RWPE2 (cell line): Measurements from ENCODE around the gene NMRAL1.

Source experiments
- ATAC-seq: fragments of 200-7000 bp; cut with Tn5 transposase; 3 replicates; pipeline ENCODE4 v1.9.1; 2021; ENCODE audit warnings: low read depth
- DNase-seq: peaks from one replicate; pipeline ENCODE4 v3.0.0-alpha.2; 2020; ENCODE audit warnings: low spot score
- H3K27ac ChIP-seq: fragments of 450-650 bp; 2 replicates; pipeline ENCODE4 v1.5.1; 2017; ENCODE audit warnings: mild to moderate bottlenecking; ENCODE audit not compliant: poor library complexity, severe bottlenecking
- H3K27me3 ChIP-seq: fragments of 250-450 bp; sonication (Bioruptor Pico); 2 replicates; pipeline ENCODE4 v1.5.1; 2021; ENCODE audit warnings: mild to moderate bottlenecking, moderate library complexity; ENCODE audit not compliant: insufficient read depth, poor library complexity, severe bottlenecking
- H3K36me3 ChIP-seq: fragments of 250-450 bp; sonication (Bioruptor Pico); 2 replicates; pipeline ENCODE4 v1.5.1; 2020; ENCODE audit warnings: low read depth, mild to moderate bottlenecking, moderate library complexity
- H3K4me1 ChIP-seq: fragments of 250-450 bp; sonication (Bioruptor Pico); 2 replicates; pipeline ENCODE4 v1.5.1; 2021; ENCODE audit warnings: mild to moderate bottlenecking, moderate library complexity; ENCODE audit not compliant: insufficient read depth, poor library complexity, severe bottlenecking
- H3K4me3 ChIP-seq: fragments of 250-450 bp; sonication (Bioruptor Pico); 2 replicates; pipeline ENCODE4 v1.5.1; 2021; ENCODE audit warnings: mild to moderate bottlenecking, moderate library complexity; ENCODE audit not compliant: severe bottlenecking
- H3K9me3 ChIP-seq: fragments of 250-450 bp; sonication (Bioruptor Pico); 2 replicates; pipeline ENCODE4 v1.5.1; 2021; ENCODE audit warnings: mild to moderate bottlenecking, moderate library complexity; ENCODE audit not compliant: severe bottlenecking
- CTCF ChIP-seq: fragments of 450-650 bp; IDR thresholded peaks from one replicate; pipeline ENCODE4 v1.5.1; 2017; ENCODE audit warnings: mild to moderate bottlenecking, moderate library complexity; ENCODE audit not compliant: poor library complexity, severe bottlenecking

Gene NMRAL1

GRCh38 chr16:4452674-4453073, 21.8 kb downstream of the NMRAL1 start:
- Histone ChIP-seq H3K9me3 (no peaks in the 10 kb centered on the region), H3K4me3 (no peak overlapping the region), H3K27me3 (no peaks in the 10 kb centered on the region), H3K36me3 (peaks cover 84% of the 10 kb centered on the region), H3K4me1 (no peaks in the 10 kb centered on the region), H3K27ac (no peak overlapping the region)
- DNase-seq (no peak), ATAC-seq (no peak)
- no peak for TF ChIP-seq CTCF

GRCh38 chr16:4450931-4451519, 23.4 kb downstream of the NMRAL1 start:
- Histone ChIP-seq H3K9me3 (no peaks in the 10 kb centered on the region), H3K27me3 (no peaks in the 10 kb centered on the region), H3K4me1 (no peaks in the 10 kb centered on the region), H3K36me3 (peaks cover 82% of the 10 kb centered on the region), H3K4me3 (no peak overlapping the region), H3K27ac (no peak overlapping the region)
- no peak for DNase-seq
- ATAC-seq = no peak
- no peak for TF ChIP-seq CTCF

- Histone ChIP-seq H3K9me3 (no peaks in the 10 kb centered on the region), H3K27ac (no peak overlapping the region), H3K36me3 (peaks cover 81% of the 10 kb centered on the region), H3K4me1 (no peaks in the 10 kb centered on the region), H3K4me3 (no peak overlapping the region), H3K27me3 (no peaks in the 10 kb centered on the region)
- no peak for TF ChIP-seq CTCF
- DNase-seq (no peak), ATAC-seq (no peak)
These were observed 24.0 kb downstream of the NMRAL1 start for GRCh38 chr16:4450430-4450829.

- DNase-seq (no peak), ATAC-seq (no peak)
- H3K4me1 ChIP-seq = no peaks in the 10 kb centered on the region
- no peak overlapping the region for H3K4me3 ChIP-seq
- no peak overlapping the region for H3K27ac ChIP-seq
- H3K27me3 ChIP-seq = no peaks in the 10 kb centered on the region
- H3K9me3 ChIP-seq = no peaks in the 10 kb centered on the region
- peaks cover 89% of the 10 kb centered on the region for H3K36me3 ChIP-seq
- no peak for TF ChIP-seq CTCF
These were observed 30.4 kb downstream of the NMRAL1 start for GRCh38 chr16:4443986-4444385.

- no peak for ATAC-seq
These were observed 31.2 kb downstream of the NMRAL1 start for GRCh38 chr16:4443271-4443670.

More at GRCh38 chr16:4443271-4443670, 31.2 kb downstream of the NMRAL1 start:
- no peaks in the 10 kb centered on the region for H3K27me3 ChIP-seq
- H3K4me1 ChIP-seq = no peaks in the 10 kb centered on the region
- DNase-seq = no peak
- no peak for TF ChIP-seq CTCF
- peaks cover 89% of the 10 kb centered on the region for H3K36me3 ChIP-seq
- no peak overlapping the region for H3K27ac ChIP-seq
- H3K9me3 ChIP-seq = no peaks in the 10 kb centered on the region
- no peak overlapping the region for H3K4me3 ChIP-seq
